Hematopoietic multipotent progenitor cell treated with erythropoietin and hydrocortisone succinate and interleukin-3 and kit ligand, for 6 days (in vitro differentiated cells): ENCODE results near the gene TP53BP2.
A peak's percentile ranks its signal among the peaks of the same experiment; 100 is the strongest.
"Not testable (repeated sequence)": the region's sequence is repeated elsewhere in the genome, so short reads cannot be mapped to it uniquely, and the experiment has no call there.

Source experiments
- DNase-seq: peaks from one replicate; pipeline ENCODE4 v3.0.0-alpha.2; 2015

Gene TP53BP2

DNA sequence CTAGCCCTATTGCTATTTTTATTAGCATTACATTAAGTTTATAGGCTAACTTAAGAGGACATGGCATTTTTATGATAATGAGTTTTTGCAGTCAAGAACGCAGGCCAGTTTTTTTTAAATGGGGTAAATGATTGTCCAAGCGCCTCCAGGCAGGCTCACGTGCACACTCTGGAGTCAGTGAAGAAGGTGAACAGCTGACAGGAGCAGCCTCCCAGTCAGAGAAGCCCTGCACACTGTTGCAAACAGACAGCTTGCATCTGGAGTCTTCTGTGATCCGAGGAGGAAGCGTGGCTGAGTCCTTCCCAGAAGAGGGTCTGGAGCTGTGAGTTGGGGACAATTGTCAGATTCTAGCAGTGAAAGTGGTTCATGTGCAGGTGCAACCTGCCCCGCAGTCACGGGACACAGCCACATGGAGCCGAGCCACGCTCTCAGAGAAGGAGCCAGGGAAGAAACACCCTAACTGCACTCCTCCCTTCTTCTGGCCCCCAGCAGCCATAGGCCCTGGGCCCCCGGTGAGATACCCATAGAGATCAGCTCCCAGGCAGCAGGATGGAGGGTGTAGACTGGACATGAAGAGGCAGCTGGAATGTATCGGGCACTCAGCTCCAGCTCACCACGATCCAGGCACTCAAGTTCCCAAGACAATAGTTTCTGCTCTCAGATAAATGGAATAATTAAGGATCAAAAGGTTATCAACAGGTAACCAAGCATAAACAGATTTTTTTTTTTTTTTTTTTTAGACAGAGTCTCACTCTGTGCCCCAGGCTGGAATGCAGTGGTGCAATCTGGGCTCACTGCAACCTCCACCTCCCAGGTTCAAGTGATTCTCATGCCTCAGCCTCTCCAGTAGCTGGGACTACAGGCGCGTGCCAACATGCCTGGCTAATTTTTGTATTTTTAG lies 107.0 kb downstream of the TP53BP2 start:
- no peak for DNase-seq

DNA sequence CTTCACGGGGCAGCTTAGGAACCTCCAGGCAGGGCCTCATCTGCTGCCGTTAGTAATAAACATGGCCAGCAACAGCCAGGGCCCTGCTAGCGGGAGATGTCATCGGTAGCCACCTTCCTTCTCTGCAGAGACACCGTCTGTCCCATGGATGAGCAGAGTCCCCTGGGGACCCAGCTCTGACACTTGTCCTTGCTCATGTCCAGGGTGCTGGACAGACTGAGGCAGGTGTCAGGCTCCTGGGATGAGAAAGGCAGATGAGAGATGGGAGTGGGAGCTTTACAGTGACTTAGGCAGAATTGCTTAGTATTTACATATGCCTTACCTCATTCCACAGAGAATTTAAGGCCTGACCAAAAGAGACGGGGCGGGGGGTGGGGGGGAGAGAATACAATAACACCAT lies 108.4 kb downstream of the TP53BP2 start:
- no peak for DNase-seq

DNA sequence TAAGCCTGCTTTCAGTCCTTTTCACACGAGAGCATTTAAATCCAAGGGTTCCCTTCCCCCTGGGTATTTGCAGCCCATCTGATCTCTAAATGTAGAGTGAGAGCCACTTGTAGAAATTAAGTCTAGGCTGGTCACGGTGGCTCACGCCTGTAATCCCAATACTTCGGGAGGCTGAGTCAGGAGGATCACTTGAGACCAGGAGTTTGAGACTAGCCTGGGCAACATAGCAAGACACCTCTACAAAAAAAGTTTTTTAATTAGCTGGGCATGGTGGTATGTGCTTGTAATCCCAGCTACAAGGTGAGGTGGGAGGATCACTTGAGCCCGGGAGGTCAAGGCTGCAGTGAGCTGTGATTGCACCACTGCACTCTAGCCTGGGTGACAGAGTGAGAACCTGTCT lies 109.1 kb downstream of the TP53BP2 start:
- not testable (repeated sequence) for DNase-seq

DNA sequence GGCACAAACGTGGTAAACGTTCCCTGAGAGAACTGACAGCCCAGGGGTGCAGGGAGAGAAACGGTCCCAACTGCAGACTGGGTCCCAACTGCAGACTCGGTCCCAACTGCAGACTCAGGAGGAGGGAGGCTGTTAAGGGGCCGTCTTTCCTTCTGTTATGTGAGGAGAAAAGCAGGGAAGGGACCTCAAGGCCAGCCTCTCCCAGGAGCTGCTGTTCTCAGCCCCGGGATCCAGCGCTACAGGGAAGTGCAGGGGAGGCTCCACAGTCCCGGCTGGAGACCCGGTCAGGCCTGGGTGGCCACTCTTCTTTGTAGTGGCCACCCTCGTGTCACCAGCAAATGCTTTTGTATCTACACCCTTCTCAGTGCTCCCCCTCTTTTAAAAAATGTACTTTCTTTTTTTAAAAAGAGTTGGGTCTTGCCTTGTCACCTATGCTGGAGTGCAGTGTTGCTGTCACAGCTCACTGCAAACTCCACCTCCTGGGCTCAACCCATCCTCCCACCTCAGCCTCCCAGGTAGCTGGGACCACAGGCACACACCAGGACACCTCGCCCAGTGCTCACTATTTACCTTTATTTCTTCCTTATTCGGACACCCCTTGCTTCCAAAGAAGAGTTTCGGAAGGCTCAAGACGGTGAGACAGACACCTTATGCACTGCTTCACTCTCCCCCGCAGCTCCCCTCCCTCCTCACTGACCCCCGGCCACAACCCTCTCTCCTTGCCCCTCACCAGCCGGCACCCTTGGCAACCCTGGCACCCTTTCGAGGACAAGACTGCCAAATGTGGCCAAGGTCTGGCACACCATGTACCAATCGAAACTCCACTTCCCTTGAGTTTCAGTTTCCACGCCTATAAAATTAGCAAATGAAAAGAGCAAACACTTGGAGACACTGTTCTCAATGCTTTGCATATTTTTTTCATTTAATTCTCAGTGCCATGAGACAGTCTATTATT lies 111.6 kb downstream of the TP53BP2 start:
- no peak for DNase-seq

DNA sequence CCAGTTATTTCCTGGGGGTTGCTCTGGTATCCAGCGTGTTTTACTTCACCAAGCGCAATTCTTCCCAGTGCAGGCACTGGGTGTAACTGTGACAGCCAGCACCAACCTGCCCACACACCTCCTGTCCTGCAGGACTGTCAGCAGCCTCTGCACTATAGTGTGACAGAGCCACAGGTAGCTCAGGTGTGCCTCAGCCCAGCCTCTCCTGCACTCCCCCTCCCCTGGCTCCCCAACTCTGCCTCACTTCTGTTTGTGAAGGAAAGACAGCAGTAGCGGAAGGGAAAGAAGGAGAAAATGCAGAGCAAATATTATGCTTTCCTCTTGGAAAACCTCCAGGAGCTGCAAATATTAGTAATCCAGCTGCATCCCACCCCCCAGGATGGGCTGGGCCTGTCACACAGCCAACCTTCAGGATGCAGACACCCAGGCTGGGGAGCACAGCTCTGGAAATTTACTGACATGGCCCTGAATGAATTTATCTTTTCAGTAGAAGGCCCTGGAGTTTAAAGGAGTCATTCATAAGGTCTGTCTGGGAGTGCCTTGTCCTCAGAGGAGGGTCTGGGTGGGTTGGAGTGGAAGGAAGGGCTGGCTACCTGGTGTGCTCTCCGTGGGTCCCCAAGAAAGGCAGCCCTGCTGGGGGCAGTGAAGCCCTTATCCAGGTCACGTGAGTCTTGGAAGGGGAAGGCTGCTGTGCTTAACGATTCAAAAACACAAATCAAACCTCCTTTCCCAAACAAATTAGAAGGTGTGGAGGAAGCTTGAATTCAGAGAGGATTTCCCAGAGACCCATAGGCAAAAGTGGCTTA lies 112.6 kb downstream of the TP53BP2 start:
- no peak for DNase-seq

DNA sequence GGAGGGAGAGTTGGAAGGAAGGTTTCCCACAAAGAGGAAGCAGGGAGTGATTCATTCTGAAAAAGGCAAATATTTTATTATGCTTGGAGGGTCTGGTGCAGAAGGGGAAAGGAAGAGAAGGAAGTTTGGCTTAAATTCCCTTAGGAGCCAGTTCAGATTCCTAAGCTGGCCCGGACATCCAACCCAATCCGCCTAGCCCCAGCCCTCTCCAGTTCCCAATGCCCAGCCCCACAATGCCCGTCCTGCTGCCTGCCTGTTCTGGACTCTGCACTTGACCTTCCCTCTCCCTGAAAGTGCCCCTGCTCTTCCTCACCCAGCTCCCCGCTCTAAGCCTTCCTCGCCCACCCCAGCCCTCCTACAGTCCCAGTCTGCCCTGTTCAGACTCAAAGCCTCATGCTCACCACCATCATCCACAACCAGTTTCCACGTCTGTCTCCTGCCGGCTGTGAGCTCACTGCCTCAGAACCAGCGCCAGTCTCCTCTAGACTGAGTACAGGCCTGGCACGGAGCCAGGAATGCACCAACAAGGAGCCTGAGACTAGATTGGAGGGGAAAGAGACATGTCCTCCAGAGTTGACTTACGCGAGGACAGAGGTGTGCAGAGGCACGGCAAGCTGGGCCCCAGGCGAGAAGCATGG lies 114.5 kb downstream of the TP53BP2 start:
- peak; percentile 28 for DNase-seq

DNA sequence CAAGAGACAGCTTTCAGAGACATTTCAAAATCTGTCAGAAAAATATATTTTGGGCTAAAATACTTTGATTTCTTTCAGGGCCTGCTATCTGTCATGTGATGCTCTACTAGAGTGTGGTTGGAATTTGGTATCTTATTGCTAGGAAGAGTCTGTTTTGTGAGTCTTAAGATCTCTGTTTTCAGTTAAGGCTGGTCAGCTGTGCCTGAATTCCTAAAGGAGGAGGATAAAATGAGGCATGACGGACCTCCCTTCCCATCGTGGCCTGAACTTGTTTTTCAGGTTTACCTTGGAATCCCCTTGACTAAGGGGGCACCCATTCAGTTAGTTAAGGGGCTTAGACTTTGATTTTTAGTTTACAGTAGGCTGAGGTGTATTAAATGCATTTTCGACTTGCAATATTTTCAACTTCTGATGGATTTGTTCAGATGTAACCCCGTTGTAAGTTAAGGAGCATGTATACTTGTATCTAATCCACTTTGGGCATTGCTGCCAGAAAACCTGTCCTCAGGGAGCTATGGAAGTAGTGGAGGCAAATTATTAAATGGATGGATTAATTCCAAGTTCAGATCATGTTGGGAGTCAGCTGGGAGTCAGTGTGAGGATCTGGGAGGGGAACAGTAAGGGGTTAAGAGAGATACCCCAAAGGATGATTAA lies 115.1 kb downstream of the TP53BP2 start:
- no peak for DNase-seq

DNA sequence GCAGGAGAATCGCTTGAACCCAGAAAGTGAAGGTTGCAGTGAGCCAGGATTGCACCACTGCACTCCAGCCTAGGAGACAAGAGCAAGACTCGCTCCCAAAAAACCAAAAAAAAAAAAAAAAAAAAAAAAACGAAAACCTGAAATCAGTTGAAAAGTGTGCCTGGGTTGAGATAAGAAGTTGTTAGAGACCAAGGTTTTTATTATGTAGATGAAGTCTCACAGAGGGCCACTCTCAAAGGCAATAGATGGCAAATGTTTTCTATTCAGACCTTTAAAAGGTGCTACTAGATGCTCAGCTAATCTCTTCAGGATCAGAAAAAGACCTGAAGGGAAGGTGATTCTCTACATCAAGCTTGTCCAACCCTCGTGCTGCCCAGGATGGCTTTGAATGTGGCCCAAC lies 115.8 kb downstream of the TP53BP2 start:
- DNase-seq: no peak
